HEK293 (cell line): ENCODE results near the gene C8G.

ENCODE experiments used
- ZNF777 ChIP-seq: fragments of 450-650 bp; formaldehyde crosslinking; IDR thresholded peaks from 2 replicates; pipeline ENCODE4 v1.5.1; 2017; ENCODE audit warnings: missing biosample characterization, missing genetic modification characterization, borderline replicate concordance
- TF ChIP-seq, protein P1 (sequence below): sonication (generic); formaldehyde crosslinking; IDR thresholded peaks from 2 replicates; pipeline ENCODE4 v1.8.1; 2022; ENCODE audit warnings: mild to moderate bottlenecking, moderate library complexity, missing genetic modification reagents
- TF ChIP-seq, protein P2 (sequence below): fragments of 450-650 bp; formaldehyde crosslinking; IDR thresholded peaks from 2 replicates; pipeline ENCODE4 v1.5.1; 2016; ENCODE audit warnings: missing biosample characterization, missing genetic modification characterization
- TF ChIP-seq, protein P3 (sequence below): fragments of 450-650 bp; formaldehyde crosslinking; IDR thresholded peaks from 2 replicates; pipeline ENCODE4 v1.5.1; 2016; ENCODE audit warnings: missing biosample characterization, missing genetic modification characterization, low read depth

DNA sequence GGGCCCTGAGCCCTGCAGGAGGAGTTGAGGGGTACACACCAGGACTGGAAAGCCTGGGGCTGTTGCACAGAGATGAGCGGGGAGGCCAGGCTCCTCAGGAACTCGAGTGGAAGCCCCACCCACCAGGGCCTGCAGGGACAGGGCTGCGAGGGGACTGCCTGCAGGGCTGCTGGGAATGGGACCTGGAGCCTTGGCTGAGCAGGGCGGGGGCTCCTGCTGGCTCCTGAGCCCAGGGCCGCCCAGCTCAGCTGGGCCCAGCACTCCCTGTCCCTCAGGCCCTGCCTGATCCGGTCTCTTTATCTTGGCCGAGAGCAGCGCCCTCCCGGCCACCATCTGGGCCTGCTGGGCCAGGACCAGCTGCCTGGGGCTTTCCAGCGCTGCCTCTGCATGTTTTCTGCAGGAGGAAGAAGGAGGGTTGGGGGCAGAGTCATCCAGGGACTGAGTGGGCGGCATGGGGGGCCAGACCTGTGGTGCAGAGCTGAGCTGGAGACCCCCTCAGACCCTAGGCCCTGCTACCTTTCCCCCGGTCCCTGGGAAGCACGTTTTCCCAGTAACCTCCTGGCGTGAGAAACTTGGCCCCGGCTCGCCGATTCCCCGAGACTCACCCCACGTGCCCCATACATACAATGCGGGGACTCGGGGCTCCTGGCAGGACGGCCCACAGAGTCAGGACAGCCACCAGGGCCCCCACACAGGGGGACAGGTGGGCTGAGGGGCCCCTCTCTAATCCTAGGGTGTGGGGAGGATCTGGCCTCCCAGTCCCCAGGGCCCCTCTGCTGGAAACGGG lies 16.4 kb downstream of the C8G start:
- TF ChIP-seq, protein P1, sequence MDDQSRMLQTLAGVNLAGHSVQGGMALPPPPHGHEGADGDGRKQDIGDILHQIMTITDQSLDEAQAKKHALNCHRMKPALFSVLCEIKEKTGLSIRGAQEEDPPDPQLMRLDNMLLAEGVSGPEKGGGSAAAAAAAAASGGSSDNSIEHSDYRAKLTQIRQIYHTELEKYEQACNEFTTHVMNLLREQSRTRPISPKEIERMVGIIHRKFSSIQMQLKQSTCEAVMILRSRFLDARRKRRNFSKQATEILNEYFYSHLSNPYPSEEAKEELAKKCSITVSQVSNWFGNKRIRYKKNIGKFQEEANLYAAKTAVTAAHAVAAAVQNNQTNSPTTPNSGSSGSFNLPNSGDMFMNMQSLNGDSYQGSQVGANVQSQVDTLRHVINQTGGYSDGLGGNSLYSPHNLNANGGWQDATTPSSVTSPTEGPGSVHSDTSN (CRISPR knock-in tag) = no peak
- TF ChIP-seq, protein P2, sequence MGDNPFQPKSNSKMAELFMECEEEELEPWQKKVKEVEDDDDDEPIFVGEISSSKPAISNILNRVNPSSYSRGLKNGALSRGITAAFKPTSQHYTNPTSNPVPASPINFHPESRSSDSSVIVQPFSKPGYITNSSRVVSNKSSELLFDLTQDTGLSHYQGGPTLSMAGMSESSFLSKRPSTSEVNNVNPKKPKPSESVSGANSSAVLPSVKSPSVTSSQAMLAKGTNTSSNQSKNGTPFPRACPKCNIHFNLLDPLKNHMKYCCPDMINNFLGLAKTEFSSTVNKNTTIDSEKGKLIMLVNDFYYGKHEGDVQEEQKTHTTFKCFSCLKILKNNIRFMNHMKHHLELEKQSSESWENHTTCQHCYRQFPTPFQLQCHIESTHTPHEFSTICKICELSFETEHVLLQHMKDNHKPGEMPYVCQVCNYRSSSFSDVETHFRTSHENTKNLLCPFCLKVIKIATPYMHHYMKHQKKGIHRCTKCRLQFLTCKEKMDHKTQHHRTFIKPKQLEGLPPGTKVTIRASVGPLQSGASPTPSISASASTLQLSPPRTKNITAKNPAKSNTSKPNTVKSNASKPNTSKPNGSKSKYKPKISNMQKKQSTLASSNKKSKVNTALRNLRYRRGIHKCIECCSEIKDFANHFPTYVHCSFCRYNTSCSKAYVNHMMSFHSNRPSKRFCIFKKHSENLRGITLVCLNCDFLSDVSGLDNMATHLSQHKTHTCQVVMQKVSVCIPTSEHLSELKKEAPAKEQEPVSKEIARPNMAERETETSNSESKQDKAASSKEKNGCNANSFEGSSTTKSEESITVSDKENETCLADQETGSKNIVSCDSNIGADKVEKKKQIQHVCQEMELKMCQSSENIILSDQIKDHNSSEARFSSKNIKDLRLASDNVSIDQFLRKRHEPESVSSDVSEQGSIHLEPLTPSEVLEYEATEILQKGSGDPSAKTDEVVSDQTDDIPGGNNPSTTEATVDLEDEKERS (tag by site-specific recombination) = no peak
- TF ChIP-seq, protein P3, sequence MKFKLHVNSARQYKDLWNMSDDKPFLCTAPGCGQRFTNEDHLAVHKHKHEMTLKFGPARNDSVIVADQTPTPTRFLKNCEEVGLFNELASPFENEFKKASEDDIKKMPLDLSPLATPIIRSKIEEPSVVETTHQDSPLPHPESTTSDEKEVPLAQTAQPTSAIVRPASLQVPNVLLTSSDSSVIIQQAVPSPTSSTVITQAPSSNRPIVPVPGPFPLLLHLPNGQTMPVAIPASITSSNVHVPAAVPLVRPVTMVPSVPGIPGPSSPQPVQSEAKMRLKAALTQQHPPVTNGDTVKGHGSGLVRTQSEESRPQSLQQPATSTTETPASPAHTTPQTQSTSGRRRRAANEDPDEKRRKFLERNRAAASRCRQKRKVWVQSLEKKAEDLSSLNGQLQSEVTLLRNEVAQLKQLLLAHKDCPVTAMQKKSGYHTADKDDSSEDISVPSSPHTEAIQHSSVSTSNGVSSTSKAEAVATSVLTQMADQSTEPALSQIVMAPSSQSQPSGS (tag by site-specific recombination) = no peak
- TF ChIP-seq ZNF777 (tag by site-specific recombination) = no peak
